D721Med (cell line): ENCODE measurements around the gene TGFB1.
A peak's percentile ranks its signal among the peaks of the same experiment; 100 is the strongest.

Source experiments
- DNase-seq: peaks from one replicate; pipeline ENCODE4 v3.0.0; 2011; ENCODE audit warnings: low spot score; ENCODE audit not compliant: insufficient read length
- FAIRE-seq: peaks from 2 replicates; lab custom pipeline; 2011; peaks lifted over from hg19 to GRCh38; lab: Jason Lieb, UNC
- CTCF ChIP-seq: IDR thresholded peaks from 2 replicates; pipeline ENCODE4 v1.5.1; 2012; ENCODE audit warnings: mild to moderate bottlenecking, control low read depth; ENCODE audit not compliant: insufficient read depth; ENCODE audit errors: missing control alignments

Gene TGFB1

GRCh38 chr19:41308450-41309179 lies 45.1 kb downstream of the TGFB1 start:
- no peak for FAIRE-seq
- no peak for DNase-seq
- peak; percentile 96 for TF ChIP-seq CTCF

- no peak for TF ChIP-seq CTCF
- FAIRE-seq (no peak), DNase-seq (no peak)
Measured at GRCh38 chr19:41307954-41308449, 45.7 kb downstream of the TGFB1 start.

- TF ChIP-seq CTCF = no peak
- no peak for FAIRE-seq
Measured at GRCh38 chr19:41307090-41307875, 46.4 kb downstream of the TGFB1 start.

DNA sequence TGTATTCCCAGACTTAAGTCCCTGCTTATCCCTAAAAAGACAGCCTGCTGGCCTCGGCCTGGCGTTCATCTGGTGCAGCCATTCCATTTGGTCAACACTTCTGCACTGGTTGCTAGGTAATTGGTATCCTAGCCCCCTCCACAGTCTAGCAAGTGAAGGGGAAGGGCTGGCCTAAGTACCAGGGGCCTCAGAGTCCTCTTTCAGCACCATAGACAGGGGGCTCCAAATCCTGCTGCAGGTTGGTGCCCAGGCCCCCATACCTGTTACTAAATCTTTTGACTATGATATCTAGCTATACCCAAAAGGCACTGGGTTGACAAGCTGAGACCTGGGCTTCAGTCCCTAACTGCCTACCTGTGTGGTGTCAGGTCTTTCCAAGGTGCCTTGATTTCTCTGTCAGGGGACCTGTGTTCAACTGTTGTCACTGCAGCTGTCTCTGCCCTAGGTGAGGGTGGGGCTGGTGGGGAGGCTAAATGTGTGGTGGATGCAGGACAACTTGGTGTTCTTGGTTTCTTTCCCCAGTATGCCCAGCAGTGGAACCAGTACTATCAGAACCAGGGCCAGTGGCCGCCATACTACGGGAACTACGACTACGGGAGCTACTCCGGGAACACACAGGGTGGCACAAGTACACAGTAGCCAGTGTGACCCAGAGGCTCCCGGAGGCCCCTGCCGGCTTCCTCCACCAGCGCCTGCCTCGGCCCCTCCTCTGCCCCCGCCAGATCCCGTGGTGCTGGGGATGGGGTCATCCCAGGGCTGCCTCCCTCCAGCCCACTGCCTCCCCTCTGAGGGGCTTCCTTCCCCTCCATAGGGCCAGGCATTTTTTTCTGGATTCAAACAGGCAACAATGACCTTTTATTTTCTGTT lies 47.6 kb downstream of the TGFB1 start:
- TF ChIP-seq CTCF = no peak
- no peak for FAIRE-seq

More at GRCh38 chr19:41307090-41307875, 46.4 kb downstream of the TGFB1 start:
- DNase-seq = no peak

DNA sequence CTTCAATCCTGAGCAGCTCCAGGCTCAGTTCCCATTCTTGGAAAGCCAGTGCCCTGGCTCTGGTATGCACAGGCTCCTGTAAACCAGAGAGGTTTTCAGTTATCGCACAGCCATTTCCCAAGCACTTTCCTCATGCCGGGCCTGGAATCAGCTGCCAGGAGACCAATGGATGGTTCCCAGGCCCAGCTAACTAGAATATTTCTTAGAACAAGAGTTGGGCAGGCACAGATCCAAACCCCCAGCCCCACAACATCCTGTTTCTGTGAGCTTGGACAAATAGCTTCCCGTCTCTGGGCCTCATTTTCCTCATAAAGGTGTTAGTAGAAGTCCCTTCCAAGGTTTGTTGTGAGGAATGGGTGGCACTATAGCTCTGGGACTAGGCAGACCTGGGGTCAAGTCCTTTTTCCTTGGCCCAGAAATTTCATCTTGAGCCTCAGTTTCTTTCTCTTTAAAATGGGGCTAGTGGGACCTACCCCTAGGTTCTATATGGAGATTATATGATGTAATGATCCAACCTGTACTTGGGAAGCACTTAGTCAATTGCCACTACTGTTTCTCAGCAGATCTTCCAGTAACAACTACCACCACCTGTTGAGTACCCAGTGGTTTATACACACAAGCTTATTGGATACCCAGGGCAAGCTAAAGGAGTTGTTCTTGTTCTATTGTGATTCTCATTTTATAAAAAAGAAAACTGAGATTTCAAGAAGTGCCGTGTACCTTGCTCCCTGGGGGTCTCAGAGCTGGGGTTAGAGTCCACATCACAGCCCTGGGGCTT lies 48.8 kb downstream of the TGFB1 start:
- DNase-seq = no peak
- no peak for TF ChIP-seq CTCF
- no peak for FAIRE-seq

More for the DNA sequence above, 47.6 kb downstream of the TGFB1 start:
- no peak for DNase-seq

- TF ChIP-seq CTCF = no peak
- FAIRE-seq = no peak
- DNase-seq = no peak
Measured at GRCh38 chr19:41303954-41304353, 49.8 kb downstream of the TGFB1 start.
